ENCODE results near the gene ALKBH6.
"Not testable (repeated sequence)": the region's sequence is repeated elsewhere in the genome, so short reads cannot be mapped to it uniquely, and the experiment has no call there.

Gene ALKBH6

GRCh38 chr19:36014012-36014924 is at the start of gene ALKBH6:
ALKBH6 (minus strand) TSS chr19:36014213; CDS start chr19:36013397, 816 bp downstream.
- DNase-seq (ENCODE audit: low read depth): peak; percentile 94
- H3K4me3 ChIP-seq (ENCODE audit: low read depth, low read length): peak within 1 kb of the TSS; percentile 81

DNA sequence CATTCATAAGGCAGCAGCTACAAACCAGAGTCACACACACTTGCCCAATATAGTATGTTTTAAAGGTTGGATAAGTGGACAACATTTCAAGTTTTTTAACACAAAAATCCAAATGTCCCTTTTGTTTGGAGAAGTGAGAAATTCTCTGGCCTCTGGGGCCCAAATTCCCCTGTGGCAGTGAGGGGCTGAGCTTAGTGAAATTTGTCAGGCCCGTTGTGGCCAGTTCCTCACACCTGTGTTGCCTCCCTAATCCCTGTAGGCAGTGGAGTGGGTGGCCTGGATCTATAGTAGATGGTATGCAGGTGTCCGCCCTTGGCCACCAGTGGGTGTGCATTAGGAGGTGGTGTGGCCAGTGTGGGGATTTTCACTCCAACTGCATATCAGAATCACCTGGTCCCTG is 47.4 kb upstream of the ALKBH6 start:
- H3K4me3 ChIP-seq (ENCODE audit: low read depth, low read length): no peak overlapping the region
- no peak for DNase-seq (ENCODE audit: low read depth)

GRCh38 chr19:36060430-36060829 is 46.4 kb upstream of the ALKBH6 start:
- no peak overlapping the region for H3K4me3 ChIP-seq (ENCODE audit: low read depth, low read length)
- no peak for DNase-seq (ENCODE audit: low read depth)

- no peak for DNase-seq (ENCODE audit: low read depth)
Observed at GRCh38 chr19:36059180-36059910, 45.3 kb upstream of the ALKBH6 start.

DNA sequence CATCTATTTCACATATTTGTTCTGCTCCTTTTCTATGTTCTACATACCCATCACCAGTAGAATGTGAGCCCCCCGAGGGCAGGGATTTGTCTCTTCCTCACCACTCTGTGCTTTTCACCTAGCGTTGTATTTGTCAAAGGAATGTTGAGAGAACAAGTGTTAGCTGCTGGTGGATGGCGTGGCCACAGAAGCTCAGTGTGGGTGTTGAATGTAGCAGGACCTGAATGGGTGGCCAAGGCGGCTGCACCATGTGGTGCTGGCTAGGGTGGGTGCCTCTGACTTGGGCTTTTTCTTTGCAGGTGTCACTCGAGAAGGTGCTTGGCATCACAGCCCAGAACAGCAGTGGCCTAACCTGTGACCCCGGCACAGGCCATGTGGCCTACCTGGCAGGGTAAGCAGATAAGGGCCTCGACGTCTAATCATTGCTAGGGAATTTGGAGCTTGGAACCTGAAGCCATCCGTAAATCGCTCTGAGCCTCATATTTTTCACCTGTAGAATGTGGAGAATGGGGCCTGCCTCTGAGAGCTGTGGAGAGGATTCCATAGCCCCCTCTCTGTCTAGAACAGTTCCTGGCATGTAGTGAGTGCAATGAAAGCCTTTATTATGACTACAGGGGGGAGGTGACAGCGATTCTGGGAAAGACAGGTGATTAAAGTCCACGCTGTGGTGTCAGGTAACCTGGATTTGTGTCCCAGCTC is 44.6 kb upstream of the ALKBH6 start:
- no peak for DNase-seq (ENCODE audit: low read depth)
- H3K4me3 ChIP-seq (ENCODE audit: low read depth, low read length): no peak overlapping the region

More at GRCh38 chr19:36059180-36059910, 45.3 kb upstream of the ALKBH6 start:
- H3K4me3 ChIP-seq (ENCODE audit: low read depth, low read length): no peak overlapping the region

- H3K4me3 ChIP-seq (ENCODE audit: low read depth, low read length): peak within 1 kb of the TSS; percentile 76
- peak; percentile 56 for DNase-seq (ENCODE audit: low read depth)
Observed at GRCh38 chr19:36054733-36055686, 41.0 kb upstream of the ALKBH6 start, which contains the start of gene WDR62. WDR62 (plus strand) TSS chr19:36054897; CDS start chr19:36054972, 75 bp downstream.

GRCh38 chr19:36054119-36054732 is 40.2 kb upstream of the ALKBH6 start, which contains the start of gene THAP8:
THAP8 (minus strand) TSS chr19:36054285; CDS start chr19:36054217, 68 bp downstream.
- DNase-seq (ENCODE audit: low read depth): peak; percentile 97
- H3K4me3 ChIP-seq (ENCODE audit: low read depth, low read length): peak within 1 kb of the TSS; percentile 76

- H3K4me3 ChIP-seq (ENCODE audit: low read depth, low read length): no peak overlapping the region
- DNase-seq (ENCODE audit: low read depth): no peak
Observed at GRCh38 chr19:36051637-36052036, 37.6 kb upstream of the ALKBH6 start.

DNA sequence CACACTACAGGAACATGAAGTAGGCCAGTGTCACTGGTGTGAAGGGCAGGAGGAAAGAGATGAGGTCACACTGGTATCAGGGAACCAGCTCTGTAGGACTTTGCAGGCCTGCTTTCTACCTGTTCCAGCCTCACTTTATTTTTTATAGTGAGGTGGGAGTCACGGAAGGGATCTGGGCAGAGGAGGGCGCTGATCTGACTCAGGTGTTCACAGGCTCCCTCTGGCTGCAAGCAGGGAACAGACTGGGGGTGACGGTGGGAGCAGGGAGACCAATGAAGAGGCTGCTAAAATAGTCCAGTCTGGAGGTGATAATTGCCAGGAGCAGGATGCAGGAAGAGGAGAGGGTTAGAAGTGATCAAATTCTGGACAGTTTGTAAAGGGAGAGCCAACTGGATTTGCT is 37.2 kb upstream of the ALKBH6 start:
- H3K4me3 ChIP-seq (ENCODE audit: low read depth, low read length): no peak overlapping the region
- DNase-seq (ENCODE audit: low read depth): no peak

DNA sequence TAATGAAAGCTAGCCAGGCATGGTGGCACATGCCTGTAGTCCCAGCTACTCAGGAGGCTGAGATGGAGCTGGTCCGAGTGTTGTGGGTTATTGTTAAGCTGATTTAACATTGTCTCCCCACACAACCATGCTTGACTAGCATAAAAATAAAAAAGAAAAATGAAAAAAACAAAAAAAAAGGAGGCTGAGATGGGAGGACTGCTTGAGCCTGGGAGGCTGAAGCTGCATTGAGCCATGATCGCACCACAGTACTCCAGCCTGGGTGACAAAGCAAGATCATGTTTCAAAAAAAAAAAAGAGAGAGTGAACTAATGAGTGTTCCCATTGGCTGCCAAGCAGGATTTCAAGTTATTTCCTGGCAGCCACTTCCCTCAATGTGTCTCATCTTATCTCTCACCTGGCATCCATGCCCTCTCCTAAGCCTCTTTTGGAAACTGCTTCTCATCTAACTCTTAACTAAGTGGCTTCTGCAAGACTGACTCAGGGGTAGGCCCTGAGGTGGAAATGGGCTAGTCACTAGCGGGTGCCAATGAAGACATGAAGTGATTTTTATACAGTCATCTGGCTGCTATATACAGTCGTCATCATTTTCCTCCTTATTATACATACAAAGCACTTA is 35.2 kb upstream of the ALKBH6 start:
- DNase-seq (ENCODE audit: low read depth): no peak
- no peak overlapping the region for H3K4me3 ChIP-seq (ENCODE audit: low read depth, low read length)

- H3K4me3 ChIP-seq (ENCODE audit: low read depth, low read length): no peak overlapping the region
- DNase-seq (ENCODE audit: low read depth): no peak
Observed at GRCh38 chr19:36047835-36048234, 33.8 kb upstream of the ALKBH6 start.

- peak; percentile 31 for DNase-seq (ENCODE audit: low read depth)
- H3K4me3 ChIP-seq (ENCODE audit: low read depth, low read length): no peak overlapping the region
Observed at GRCh38 chr19:36046443-36047050, 32.5 kb upstream of the ALKBH6 start.

DNA sequence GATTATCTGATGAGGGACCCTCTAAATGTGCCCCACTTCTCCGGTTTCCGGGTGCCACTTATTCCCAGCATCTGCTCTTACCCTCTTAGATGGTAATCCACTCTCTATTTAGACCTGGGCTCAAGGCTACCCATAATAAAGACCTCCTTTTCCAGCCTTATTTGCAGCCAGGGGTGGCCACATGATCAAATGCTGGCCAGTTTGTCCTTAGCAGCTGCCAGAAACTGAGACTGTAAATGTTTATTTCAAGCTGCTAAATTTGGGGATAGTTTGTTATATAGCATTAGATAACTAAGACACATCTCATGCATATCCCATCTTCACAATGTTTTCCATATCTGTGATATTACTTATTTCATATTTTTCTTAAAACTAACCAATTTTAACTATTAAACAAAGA is 29.9 kb upstream of the ALKBH6 start:
- DNase-seq (ENCODE audit: low read depth): no peak
- H3K4me3 ChIP-seq (ENCODE audit: low read depth, low read length): no peak overlapping the region

- no peak overlapping the region for H3K4me3 ChIP-seq (ENCODE audit: low read depth, low read length)
- peak; percentile 65 for DNase-seq (ENCODE audit: low read depth)
Observed at GRCh38 chr19:36041831-36042230, 27.8 kb upstream of the ALKBH6 start.

DNA sequence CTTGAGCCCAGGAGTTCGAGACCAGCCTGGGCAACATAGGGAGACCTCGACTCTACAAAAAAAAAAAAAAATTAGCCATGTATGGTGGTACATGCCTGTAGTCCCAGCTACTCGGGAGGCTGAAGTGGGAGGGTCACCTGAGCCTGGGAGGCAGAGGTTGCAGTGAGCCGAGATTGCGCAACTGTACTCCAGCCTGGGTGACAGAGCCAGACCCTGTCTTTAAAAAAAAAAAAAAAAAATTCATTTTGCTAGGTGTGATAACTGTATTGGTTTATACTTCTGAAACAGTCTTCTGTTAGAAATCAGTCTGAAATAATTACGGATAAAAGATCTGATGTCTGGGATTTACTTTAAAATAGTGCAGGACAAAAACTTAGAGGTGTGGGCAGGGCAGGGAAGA is 27.1 kb upstream of the ALKBH6 start:
- DNase-seq (ENCODE audit: low read depth); H3K4me3 ChIP-seq (ENCODE audit: low read depth, low read length): not testable (repeated sequence)

DNA sequence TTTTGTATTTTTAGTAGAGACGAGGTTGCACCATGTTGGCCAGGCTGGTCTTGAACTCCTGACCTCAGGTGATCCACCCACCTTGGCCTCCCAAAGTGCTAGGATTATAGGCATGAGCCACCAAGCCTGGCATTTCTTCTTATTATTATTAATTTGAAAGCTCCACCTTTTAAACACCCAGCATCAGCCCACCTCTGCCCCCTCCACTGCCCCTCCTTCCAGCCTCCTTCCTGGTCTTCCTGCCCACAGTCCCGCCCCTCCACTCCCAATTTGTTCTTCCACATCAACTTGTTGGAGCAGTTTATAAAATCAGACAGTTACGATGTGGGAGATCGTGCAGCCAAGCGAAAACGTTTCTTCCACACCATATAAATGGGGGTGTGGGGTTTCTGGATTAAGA is 26.5 kb upstream of the ALKBH6 start:
- no peak overlapping the region for H3K4me3 ChIP-seq (ENCODE audit: low read depth, low read length)
- DNase-seq (ENCODE audit: low read depth): no peak
